Subcutaneous abdominal adipose tissue (tissue), 5 donors: ENCODE measurements around the gene PATJ.
A peak's percentile ranks its signal among the peaks of the same experiment; 100 is the strongest.
"Not testable (repeated sequence)": the region's sequence is repeated elsewhere in the genome, so short reads cannot be mapped to it uniquely, and the experiment has no call there.

ENCODE experiments used
- H3K27ac ChIP-seq: one replicate; pipeline ENCODE4 v1.7.0; 2013; ENCODE audit warnings: low read depth, mild to moderate bottlenecking, inconsistent platforms, low read length, moderate library complexity
- H3K27me3 ChIP-seq, 5 donors: one replicate each; pipeline ENCODE4 v1.7.0; 2013; ENCODE audit warnings: low read length in 5 of 5, inconsistent platforms in 1 of 5; ENCODE audit not compliant: control insufficient read depth in 5 of 5, insufficient read depth in 4 of 5
- H3K36me3 ChIP-seq, 5 donors: one replicate each; pipeline ENCODE4 v1.7.0; 2013; ENCODE audit warnings: low read length in 5 of 5; ENCODE audit not compliant: control insufficient read depth in 5 of 5, insufficient read depth in 5 of 5
- H3K4me1 ChIP-seq, 5 donors: one replicate each; pipeline ENCODE4 v1.7.0; 2013; ENCODE audit warnings: low read length in 5 of 5, mild to moderate bottlenecking in 3 of 5, moderate library complexity in 1 of 5; ENCODE audit not compliant: control insufficient read depth in 5 of 5, insufficient read depth in 5 of 5
- H3K4me3 ChIP-seq, 5 donors: one replicate each; pipeline ENCODE4 v1.7.0; 2013; ENCODE audit warnings: low read length in 5 of 5, low read depth in 1 of 5
- H3K9ac ChIP-seq, 5 donors: one replicate each; pipeline ENCODE4 v1.7.0; 2013; ENCODE audit warnings: low read length in 5 of 5, mild to moderate bottlenecking in 4 of 5, moderate library complexity in 3 of 5
- H3K9me3 ChIP-seq, 5 donors: one replicate each; pipeline ENCODE4 v1.7.0; 2013; ENCODE audit warnings: low read length in 5 of 5; ENCODE audit not compliant: control insufficient read depth in 5 of 5
- donor health status: healthy.
- donor health status: healthy.
- donor health status: healthy.
- donor health status: healthy.
- donor health status: healthy.

Gene PATJ

GRCh38 chr1:61724506-61724812, 17.8 kb upstream of the PATJ start:
- Histone ChIP-seq H3K9ac (peak overlapping the region; percentile 91 to 100 (median 98)), H3K4me3 (peak overlapping the region; percentile 96 to 100 (median 99)), H3K27me3 (no peaks in the 10 kb centered on the region), H3K4me1 (peaks cover 0 to 23% (median 19%) of the 10 kb centered on the region in 5 donors), H3K9me3 (no peaks in the 10 kb centered on the region), H3K27ac (peak overlapping the region; percentile 93), H3K36me3 (peaks cover 0 to 4% (median 0%) of the 10 kb centered on the region in 5 donors)

GRCh38 chr1:61724813-61725694, 17.2 kb upstream of the PATJ start, which contains the start of gene TM2D1:
Gene TM2D1, minus strand, starts transcription at chr1:61725141. Its CDS starts 21 bp downstream, at chr1:61725120.
- peak within 1 kb of the TSS; percentile 96 to 100 (median 99) for H3K4me3 ChIP-seq
- peaks cover 0 to 4% (median 0%) of the 10 kb centered on the region in 5 donors for H3K36me3 ChIP-seq

GRCh38 chr1:61727544-61727943, 14.7 kb upstream of the PATJ start:
- Histone ChIP-seq H3K27ac (no peak overlapping the region), H3K4me3 (no peak overlapping the region)

More at GRCh38 chr1:61724813-61725694, 17.2 kb upstream of the PATJ start, which contains the start of gene TM2D1:
- Histone ChIP-seq H3K9me3 (no peaks in the 10 kb centered on the region), H3K27me3 (no peaks in the 10 kb centered on the region), H3K4me1 (peaks cover 0 to 23% (median 19%) of the 10 kb centered on the region in 5 donors), H3K27ac (peak within 1 kb of the TSS; percentile 93), H3K9ac (peak within 1 kb of the TSS; percentile 91 to 100 (median 98))

GRCh38 chr1:61730679-61731078, 11.6 kb upstream of the PATJ start:
- not testable (repeated sequence) for H3K36me3 ChIP-seq, H3K4me1 ChIP-seq, H3K27ac ChIP-seq, H3K4me3 ChIP-seq, H3K9ac ChIP-seq, H3K9me3 ChIP-seq, H3K27me3 ChIP-seq

More at GRCh38 chr1:61727544-61727943, 14.7 kb upstream of the PATJ start:
- Histone ChIP-seq H3K36me3 (no peaks in the 10 kb centered on the region), H3K9me3 (no peaks in the 10 kb centered on the region), H3K27me3 (no peaks in the 10 kb centered on the region), H3K4me1 (peaks cover 0 to 23% (median 19%) of the 10 kb centered on the region in 5 donors), H3K9ac (no peak overlapping the region)

- Histone ChIP-seq H3K4me3 (no peak overlapping the region), H3K27me3 (no peaks in the 10 kb centered on the region), H3K4me1 (no peaks in the 10 kb centered on the region), H3K9ac (no peak overlapping the region), H3K27ac (no peak overlapping the region), H3K36me3 (no peaks in the 10 kb centered on the region), H3K9me3 (no peaks in the 10 kb centered on the region)
Observed at GRCh38 chr1:61732726-61733125, 9.6 kb upstream of the PATJ start.

GRCh38 chr1:61740751-61741700, 1.3 kb upstream of the PATJ start:
- H3K9ac ChIP-seq: peak overlapping the region in 1 of 5 donors; percentile 56
- no peaks in the 10 kb centered on the region for H3K27me3 ChIP-seq
- peaks cover 2 to 16% (median 14%) of the 10 kb centered on the region in 5 donors for H3K4me1 ChIP-seq
- H3K4me3 ChIP-seq: no peak overlapping the region
- H3K36me3 ChIP-seq: no peaks in the 10 kb centered on the region
- peak overlapping the region; percentile 46 for H3K27ac ChIP-seq
- H3K9me3 ChIP-seq: no peaks in the 10 kb centered on the region

- no peaks in the 10 kb centered on the region for H3K27me3 ChIP-seq
- no peaks in the 10 kb centered on the region for H3K36me3 ChIP-seq
- H3K9ac ChIP-seq: peak overlapping the region; percentile 68 to 91 (median 88)
- H3K9me3 ChIP-seq: no peaks in the 10 kb centered on the region
- H3K4me1 ChIP-seq: peaks cover 2 to 23% (median 14%) of the 10 kb centered on the region in 5 donors
- peak overlapping the region; percentile 84 for H3K27ac ChIP-seq
- H3K4me3 ChIP-seq: peak overlapping the region; percentile 72 to 85 (median 82)
Observed at GRCh38 chr1:61742620-61743430, 545 bp downstream of the PATJ start.

- no peaks in the 10 kb centered on the region for H3K9me3 ChIP-seq
- no peaks in the 10 kb centered on the region for H3K36me3 ChIP-seq
- H3K27ac ChIP-seq: peak overlapping the region; percentile 84
- H3K27me3 ChIP-seq: no peaks in the 10 kb centered on the region
- H3K4me3 ChIP-seq: peak overlapping the region; percentile 72 to 85 (median 82)
- peaks cover 2 to 23% (median 14%) of the 10 kb centered on the region in 5 donors for H3K4me1 ChIP-seq
- H3K9ac ChIP-seq: peak overlapping the region; percentile 68 to 91 (median 88)
Observed at GRCh38 chr1:61743431-61743705, 1.1 kb downstream of the PATJ start.

GRCh38 chr1:61743716-61744580, 1.7 kb downstream of the PATJ start:
- peak overlapping the region; percentile 84 for H3K27ac ChIP-seq
- H3K36me3 ChIP-seq: no peaks in the 10 kb centered on the region
- H3K27me3 ChIP-seq: no peaks in the 10 kb centered on the region
- H3K4me3 ChIP-seq: peak overlapping the region in 4 of 5 donors; percentile 72 to 85 (median 82)
- H3K4me1 ChIP-seq: peaks cover 2 to 23% (median 14%) of the 10 kb centered on the region in 5 donors
- H3K9me3 ChIP-seq: no peaks in the 10 kb centered on the region
- H3K9ac ChIP-seq: peak overlapping the region in 1 of 5 donors; percentile 91
